Measurements from ENCODE around the gene B4GALT3. TPM values are rescaled to one million over a fixed set of nuclear protein-coding genes. Genes with fewer than 3 reads are reported as not detected.
A peak's percentile ranks its signal among the peaks of the same experiment; 100 is the strongest.

The B4GALT3 gene
- total RNA-seq, 2 experiments from 2014 or later, result 40.5 to 51.8 TPM

DNA sequence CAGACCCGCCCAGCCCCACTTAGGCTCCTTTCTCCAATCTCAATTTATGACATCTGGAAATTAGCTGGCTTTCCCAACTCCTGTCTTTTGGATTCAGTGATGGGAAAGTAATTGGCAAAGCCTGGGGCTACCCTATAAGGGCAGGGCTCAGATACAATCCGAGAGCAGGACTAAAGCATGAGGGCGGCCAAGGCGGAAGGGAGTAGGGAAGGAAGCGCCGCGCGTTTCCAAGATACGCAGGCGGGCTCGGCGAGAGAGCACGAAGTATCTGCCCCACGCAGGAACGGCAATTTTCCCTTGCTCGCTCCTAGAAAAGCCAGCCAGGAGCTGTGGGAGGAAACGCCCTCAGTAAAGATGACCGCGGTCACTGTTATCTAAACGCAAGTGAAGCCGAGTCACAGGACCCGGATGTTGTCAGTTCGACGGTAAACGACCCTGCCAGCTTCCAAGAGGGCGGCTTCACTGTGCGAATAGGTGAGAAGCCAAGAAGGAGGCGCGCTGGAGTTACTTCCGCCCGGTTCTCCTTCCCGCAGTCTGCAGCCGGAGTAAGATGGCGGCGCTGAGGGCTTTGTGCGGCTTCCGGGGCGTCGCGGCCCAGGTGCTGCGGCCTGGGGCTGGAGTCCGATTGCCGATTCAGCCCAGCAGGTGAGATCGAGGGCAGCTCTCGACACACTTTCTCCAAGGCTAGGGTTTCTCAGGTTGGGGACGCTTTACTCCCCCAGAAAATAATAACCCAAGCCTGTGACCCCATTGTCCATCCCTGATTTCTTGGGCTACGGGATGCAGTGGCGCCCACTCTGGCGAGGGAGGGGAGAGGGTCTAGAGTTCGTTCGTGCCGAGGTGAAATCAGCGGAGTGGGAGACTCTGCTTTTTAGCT, 24.8 kb upstream of the B4GALT3 start, which contains the start of gene NDUFS2:
TSS of gene NDUFS2 (plus strand) at position 532 of the 877 bp plus-strand sequence. CDS start at position 551, 19 bp downstream.
- peak within 1 kb of the TSS; percentile 92 for H3K4me3 Mint-ChIP-seq
- H3K27ac Mint-ChIP-seq, result peak within 1 kb of the TSS; percentile 95
- POLR2A ChIA-PET, result interaction anchor here (0.7 to 2.3 kb wide), 6 partner anchors 8 to 188 kb away, joined by 4 to 16 read pairs (median 4); partner anchors contain the start of genes PPOX and TOMM40L
- CTCF ChIA-PET, result interaction anchor here (0.6 to 7.2 kb wide), 17 partner anchors 10 to 524 kb away, joined by 3 to 89 read pairs (median 3); partner anchors contain the start of genes APOA2, PPOX and TOMM40L
- ATAC-seq (peak; percentile 99), DNase-seq (peak; percentile 97)
- H3K36me3 Mint-ChIP-seq (ENCODE audit: low read depth), result peaks cover 30% of the 10 kb centered on the region
- H3K27me3 Mint-ChIP-seq, result no peaks in the 10 kb centered on the region
- peaks cover 50% of the 10 kb centered on the region for H3K4me1 Mint-ChIP-seq
- intact Hi-C loops (cut with DNase I, micrococcal nuclease), result loop anchor here (1.0 to 5.0 kb wide), 11 partner anchors 17 to 188 kb away; partner anchors contain the start of genes PPOX (in 2 of the 2), B4GALT3 (in 1 of the 2), DEDD (in 1 of the 2) and MPZ (in 1 of the 2)
- H3K9me3 Mint-ChIP-seq (ENCODE audit: low read depth), result no peaks in the 10 kb centered on the region

- intact Hi-C loops (cut with DNase I, micrococcal nuclease), result loop anchor here in 1 of 2 experiments (5.0 kb wide), 1 partner anchor 106 kb away; the partner anchor contains the start of gene MPZ
- peaks cover 46% of the 10 kb centered on the region for H3K4me1 Mint-ChIP-seq
- H3K4me3 Mint-ChIP-seq, result peak overlapping the region; percentile 92
- peaks cover 23% of the 10 kb centered on the region for H3K36me3 Mint-ChIP-seq (ENCODE audit: low read depth)
- DNase-seq (no peak), ATAC-seq (no peak)
- H3K27ac Mint-ChIP-seq, result peak overlapping the region; percentile 95
- CTCF ChIA-PET, result interaction anchor here (0.6 to 7.2 kb wide), 12 partner anchors 9 to 185 kb away, joined by 3 to 89 read pairs (median 4); partner anchors contain the start of genes APOA2, ARHGAP30, PPOX and TOMM40L
- POLR2A ChIA-PET, result interaction anchor here (0.7 to 2.3 kb wide), 6 partner anchors 15 to 189 kb away, joined by 3 to 16 read pairs (median 4); partner anchors contain the start of genes PPOX and TOMM40L
- no peaks in the 10 kb centered on the region for H3K9me3 Mint-ChIP-seq (ENCODE audit: low read depth)
- no peaks in the 10 kb centered on the region for H3K27me3 Mint-ChIP-seq
These were observed 23.9 kb upstream of the B4GALT3 start for GRCh38 chr1:161200992-161201835.

DNA sequence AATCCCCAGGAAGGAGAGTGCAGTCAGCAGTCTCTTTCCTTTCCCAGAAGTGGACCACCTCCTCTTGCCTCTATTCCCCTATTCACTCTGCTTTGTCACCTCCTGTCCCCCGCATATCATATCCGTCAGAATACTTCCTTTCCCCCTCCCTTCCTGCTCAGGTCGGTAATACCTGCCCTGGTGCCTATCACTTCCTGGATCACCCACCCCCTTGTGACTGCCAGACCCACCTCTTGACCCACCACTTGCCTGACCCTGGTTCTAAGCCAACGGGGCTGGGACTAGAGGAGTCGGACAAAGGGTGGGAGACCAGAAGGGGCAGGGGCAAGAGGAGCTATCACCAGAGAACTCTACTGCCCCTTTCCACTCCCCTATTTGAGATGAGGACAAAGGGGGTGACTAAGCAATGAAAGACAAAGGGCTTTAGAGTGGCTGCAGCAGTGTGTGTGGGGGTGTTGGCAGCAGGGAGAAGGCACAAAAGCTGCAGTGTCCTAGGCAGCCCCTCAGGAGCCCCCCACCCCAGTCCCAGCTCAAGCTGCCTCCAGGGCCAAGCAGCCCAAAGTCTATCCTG, 23.2 kb upstream of the B4GALT3 start:
- Mint-ChIP-seq H3K4me1 (peaks cover 43% of the 10 kb centered on the region), H3K4me3 (peak overlapping the region; percentile 41), H3K9me3 (ENCODE audit: low read depth) (no peaks in the 10 kb centered on the region), H3K36me3 (ENCODE audit: low read depth) (peaks cover 21% of the 10 kb centered on the region), H3K27me3 (no peaks in the 10 kb centered on the region), H3K27ac (peak overlapping the region; percentile 95)
- intact Hi-C loops (cut with DNase I, micrococcal nuclease), result loop anchor here in 1 of 2 experiments (5.0 kb wide), 1 partner anchor 107 kb away; the partner anchor contains the start of gene MPZ
- ChIA-PET CTCF (interaction anchor here (1.0 to 7.2 kb wide), 3 partner anchors 8 to 131 kb away, joined by 3 to 89 read pairs (median 27); partner anchors contain the start of genes APOA2, ARHGAP30 and TOMM40L), POLR2A (interaction anchor here (1.0 kb wide), 1 partner anchor 14 kb away, joined by 3 read pairs; no protein-coding TSS in a partner anchor)
- DNase-seq (no peak), ATAC-seq (no peak)

- ATAC-seq (no peak), DNase-seq (no peak)
- ChIA-PET CTCF (interaction anchor here (1.3 kb wide), 1 partner anchor 26 kb away, joined by 6 read pairs; the partner anchor contains the start of gene TOMM40L), POLR2A (no interaction called here)
- Mint-ChIP-seq H3K27me3 (no peaks in the 10 kb centered on the region), H3K36me3 (ENCODE audit: low read depth) (peaks cover 14% of the 10 kb centered on the region), H3K4me3 (peak overlapping the region; percentile 41), H3K27ac (peak overlapping the region; percentile 95), H3K9me3 (ENCODE audit: low read depth) (no peaks in the 10 kb centered on the region), H3K4me1 (peaks cover 44% of the 10 kb centered on the region)
- intact Hi-C loops (cut with DNase I, micrococcal nuclease), result loop anchor here in 1 of 2 experiments (5.0 kb wide), 1 partner anchor 108 kb away; the partner anchor contains the start of gene MPZ
These were observed 22.3 kb upstream of the B4GALT3 start for GRCh38 chr1:161199506-161200139.

DNA sequence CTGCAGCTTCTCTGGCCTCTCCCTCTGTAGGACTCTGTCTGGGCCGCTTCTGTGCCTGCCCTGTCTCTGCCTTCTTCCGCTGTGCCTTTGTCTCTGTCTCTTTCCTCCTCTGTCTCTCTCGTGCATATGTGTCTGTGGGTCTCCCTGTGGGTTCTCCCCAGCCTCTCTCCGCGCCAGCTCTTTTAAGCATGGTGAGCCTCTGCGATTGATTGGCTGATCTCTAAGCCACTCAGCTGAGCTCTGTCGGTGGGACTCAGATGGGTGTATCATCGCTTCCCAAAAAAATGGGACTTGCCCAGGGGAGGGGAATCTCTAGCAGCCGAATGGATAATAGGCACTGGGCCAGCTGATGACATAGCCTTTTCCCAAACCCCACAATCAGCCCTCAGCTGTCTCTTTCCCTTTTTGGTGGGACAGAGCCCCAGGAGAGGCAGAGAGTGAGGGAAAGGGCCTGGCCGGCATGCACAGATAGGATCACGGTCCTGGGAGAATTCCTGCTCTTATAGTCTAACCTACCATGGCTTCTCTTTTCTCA, 21.7 kb upstream of the B4GALT3 start, which contains the start of gene ADAMTS4:
TSS of gene ADAMTS4 (minus strand) at position 158 of the 535 bp plus-strand sequence. CDS start 427 bp downstream, outside the sequence.
- no peaks in the 10 kb centered on the region for H3K9me3 Mint-ChIP-seq (ENCODE audit: low read depth)
- intact Hi-C loops (cut with DNase I, micrococcal nuclease), result no loop called here
- H3K27ac Mint-ChIP-seq, result peak within 1 kb of the TSS; percentile 95
- H3K4me1 Mint-ChIP-seq, result peaks cover 39% of the 10 kb centered on the region
- H3K36me3 Mint-ChIP-seq (ENCODE audit: low read depth), result peaks cover 7% of the 10 kb centered on the region
- POLR2A ChIA-PET, result no interaction called here
- no peak within 1 kb of the TSS for H3K4me3 Mint-ChIP-seq
- CTCF ChIA-PET, result interaction anchor here (1.0 to 1.3 kb wide), 2 partner anchors 26 to 33 kb away, joined by 3 to 6 read pairs; partner anchors contain the start of genes PPOX and TOMM40L
- no peak for ATAC-seq
- DNase-seq, result no peak
- no peaks in the 10 kb centered on the region for H3K27me3 Mint-ChIP-seq

DNA sequence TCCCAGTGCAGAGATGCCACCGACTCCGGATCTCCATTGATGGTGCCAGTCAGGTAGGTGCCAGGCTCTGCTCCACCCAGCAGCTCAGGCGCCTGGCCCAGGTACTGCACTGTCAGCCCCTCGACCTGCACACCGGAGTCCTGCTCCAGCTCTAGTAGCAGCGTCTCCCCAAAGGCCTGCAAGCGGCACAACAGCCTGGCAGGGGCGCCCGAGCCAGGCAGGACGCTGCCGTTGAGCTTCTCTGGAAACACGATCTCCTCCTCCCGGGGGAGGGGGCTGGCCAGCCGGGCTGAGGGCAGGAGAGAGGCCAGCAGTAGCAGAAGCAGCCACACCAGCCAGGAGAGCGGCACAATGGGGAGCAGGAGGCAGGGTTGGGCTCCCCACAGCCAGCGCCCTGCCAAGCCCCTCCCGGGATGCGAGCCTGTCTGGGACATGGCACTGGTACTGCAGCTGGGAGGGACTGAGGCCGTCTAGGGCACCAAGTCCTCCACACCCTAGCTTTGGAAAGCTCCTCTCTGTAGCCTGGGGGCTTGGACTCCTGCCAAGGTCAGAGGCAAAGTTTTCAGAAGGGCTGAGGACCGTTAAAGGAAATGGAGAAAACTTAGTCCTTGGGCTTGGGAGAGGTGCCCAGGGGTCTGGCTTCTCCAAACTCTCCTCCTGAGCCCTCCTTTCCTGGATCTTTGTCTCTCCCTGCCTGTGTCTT, 21.0 kb upstream of the B4GALT3 start:
- CTCF ChIA-PET, result interaction anchor here (1.0 to 1.3 kb wide), 2 partner anchors 27 to 32 kb away, joined by 3 to 6 read pairs; partner anchors contain the start of genes PPOX and TOMM40L
- ATAC-seq, result no peak
- intact Hi-C loops (cut with DNase I, micrococcal nuclease), result no loop called here
- no peak overlapping the region for H3K4me3 Mint-ChIP-seq
- DNase-seq, result no peak
- peaks cover 1% of the 10 kb centered on the region for H3K36me3 Mint-ChIP-seq (ENCODE audit: low read depth)
- H3K9me3 Mint-ChIP-seq (ENCODE audit: low read depth), result no peaks in the 10 kb centered on the region
- POLR2A ChIA-PET, result no interaction called here
- H3K27ac Mint-ChIP-seq, result no peak overlapping the region
- no peaks in the 10 kb centered on the region for H3K27me3 Mint-ChIP-seq
- H3K4me1 Mint-ChIP-seq, result peaks cover 33% of the 10 kb centered on the region

DNA sequence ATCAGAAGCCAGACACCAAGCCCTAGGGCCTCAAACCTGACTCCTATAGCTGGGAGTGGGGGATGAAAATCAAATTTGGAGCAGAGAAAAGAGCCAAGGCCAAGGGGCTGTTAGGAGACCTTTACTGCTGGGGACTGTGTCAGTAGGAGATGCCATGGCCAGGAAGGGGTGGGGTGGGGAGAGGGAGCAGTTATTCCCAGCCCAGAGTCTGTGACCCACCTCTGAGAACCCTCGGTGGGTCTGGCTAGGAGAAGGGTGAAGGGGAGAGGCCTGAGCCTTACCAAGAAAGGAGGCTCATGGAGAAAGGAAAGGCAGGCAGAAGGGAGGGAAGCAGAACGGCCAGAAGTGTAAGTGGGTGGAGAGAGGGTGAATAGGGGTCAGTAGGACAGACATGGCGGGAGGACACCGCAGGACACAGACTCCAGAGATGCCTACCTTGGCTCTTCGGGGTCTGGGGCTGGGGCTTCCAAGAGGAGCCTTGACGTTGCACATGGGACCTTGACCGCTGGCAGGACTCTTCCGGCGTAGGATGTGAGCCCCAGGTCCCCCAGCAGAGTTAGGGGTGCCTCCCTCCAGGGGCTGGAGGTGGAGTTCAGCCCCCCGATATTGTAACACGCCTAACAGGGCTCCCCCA, 20.4 kb upstream of the B4GALT3 start:
- CTCF ChIA-PET, result interaction anchor here (1.0 kb wide), 1 partner anchor 31 kb away, joined by 3 read pairs; the partner anchor contains the start of gene PPOX
- no peak overlapping the region for H3K4me3 Mint-ChIP-seq

GRCh38 chr1:161196521-161197451, 19.5 kb upstream of the B4GALT3 start:
- no peak for DNase-seq
- CTCF ChIA-PET, result interaction anchor here (0.6 to 3.0 kb wide), 3 partner anchors 15 to 54 kb away, joined by 3 to 11 read pairs (median 3); no protein-coding TSS in a partner anchor
- H3K4me1 Mint-ChIP-seq, result peaks cover 35% of the 10 kb centered on the region
- H3K36me3 Mint-ChIP-seq (ENCODE audit: low read depth), result no peaks in the 10 kb centered on the region
- POLR2A ChIA-PET, result no interaction called here
- ATAC-seq, result no peak
- intact Hi-C loops (cut with DNase I, micrococcal nuclease), result no loop called here
- no peak overlapping the region for H3K4me3 Mint-ChIP-seq
- H3K9me3 Mint-ChIP-seq (ENCODE audit: low read depth), result no peaks in the 10 kb centered on the region
- H3K27me3 Mint-ChIP-seq, result no peaks in the 10 kb centered on the region
- H3K27ac Mint-ChIP-seq, result no peak overlapping the region

More for the DNA sequence above, 20.4 kb upstream of the B4GALT3 start:
- POLR2A ChIA-PET, result no interaction called here
- no peaks in the 10 kb centered on the region for H3K27me3 Mint-ChIP-seq
- DNase-seq (no peak), ATAC-seq (no peak)
- H3K27ac Mint-ChIP-seq, result no peak overlapping the region
- H3K9me3 Mint-ChIP-seq (ENCODE audit: low read depth), result no peaks in the 10 kb centered on the region
- H3K4me1 Mint-ChIP-seq, result peaks cover 31% of the 10 kb centered on the region
- H3K36me3 Mint-ChIP-seq (ENCODE audit: low read depth), result no peaks in the 10 kb centered on the region
- intact Hi-C loops (cut with DNase I, micrococcal nuclease), result no loop called here

Measured in activated CD4-positive, alpha-beta T cell treated with anti-CD3 and anti-CD28 coated beads for 36 hours (primary cell).